ENCODE measurements around the gene AOC1.
"Not testable (repeated sequence)": the region's sequence is repeated elsewhere in the genome, so short reads cannot be mapped to it uniquely, and the experiment has no call there.

The AOC1 gene

GRCh38 chr7:150898475-150899011 lies 46.2 kb downstream of the AOC1 start:
- DNase-seq: peak; percentile 62

- DNase-seq: no peak
Measured at GRCh38 chr7:150900675-150901074, 48.4 kb downstream of the AOC1 start.

GRCh38 chr7:150901160-150902035 lies 49.1 kb downstream of the AOC1 start:
- DNase-seq: no peak

GRCh38 chr7:150902078-150903033 lies 50.0 kb downstream of the AOC1 start:
- DNase-seq: no peak

GRCh38 chr7:150903606-150904005 lies 51.3 kb downstream of the AOC1 start:
- DNase-seq: no peak

- no peak for DNase-seq
Measured at GRCh38 chr7:150904011-150904909, 51.9 kb downstream of the AOC1 start.

GRCh38 chr7:150908173-150908572 lies 55.9 kb downstream of the AOC1 start:
- DNase-seq: no peak

- DNase-seq: no peak
Measured at GRCh38 chr7:150909200-150909995, 57.1 kb downstream of the AOC1 start.

- not testable (repeated sequence) for DNase-seq
Measured at GRCh38 chr7:150910305-150910995, 58.1 kb downstream of the AOC1 start.

- no peak for DNase-seq
Measured at GRCh38 chr7:150910996-150911422, 58.7 kb downstream of the AOC1 start.
